SIG-M5 (cell line): ENCODE results near the gene SLC4A9.
"Not testable (repeated sequence)": the region's sequence is repeated elsewhere in the genome, so short reads cannot be mapped to it uniquely, and the experiment has no call there.

Source experiments
- DNase-seq: peaks from one replicate; lab custom pipeline; 2025; lab: John Stamatoyannopoulos, UW

SLC4A9 gene

DNA sequence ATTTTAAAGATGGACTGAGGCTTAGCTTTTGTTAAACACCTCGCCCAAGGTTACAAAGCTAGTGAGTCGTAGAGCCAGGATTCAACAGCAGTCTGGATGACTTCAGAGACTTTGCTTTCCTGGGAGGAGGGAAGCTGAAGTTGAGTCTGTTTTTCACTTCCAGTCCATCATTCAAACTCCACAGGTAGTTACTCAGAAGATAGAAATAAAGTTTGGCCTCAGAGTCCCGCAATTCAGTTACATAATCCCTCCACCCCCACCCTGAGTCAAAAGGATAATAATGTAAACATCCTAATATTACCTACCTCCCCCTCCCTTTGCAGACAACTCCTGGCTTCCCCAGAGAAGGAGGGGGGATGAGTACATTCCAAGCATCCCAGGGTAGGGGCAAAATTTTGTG, 21.7 kb upstream of the SLC4A9 start:
- DNase-seq = no peak

DNA sequence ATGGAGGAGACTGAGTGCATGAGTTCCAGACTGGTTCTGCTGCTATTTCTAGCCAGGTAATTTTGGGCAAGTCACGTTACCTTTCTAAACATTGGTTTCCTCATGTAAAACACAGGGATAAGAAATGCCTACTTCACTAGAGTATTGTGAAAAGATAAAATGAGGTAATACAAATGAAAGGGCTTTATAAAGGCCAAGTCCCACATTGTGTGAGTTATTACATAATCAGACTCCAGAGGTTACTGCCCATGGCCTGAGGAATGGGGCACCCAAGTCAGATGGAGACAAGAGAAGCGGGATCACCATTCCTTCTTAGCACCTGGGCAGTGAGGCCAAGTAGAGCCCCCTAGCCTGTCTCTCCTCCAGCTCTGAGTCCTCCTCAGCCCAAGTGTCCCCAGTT, 21.1 kb upstream of the SLC4A9 start:
- no peak for DNase-seq

DNA sequence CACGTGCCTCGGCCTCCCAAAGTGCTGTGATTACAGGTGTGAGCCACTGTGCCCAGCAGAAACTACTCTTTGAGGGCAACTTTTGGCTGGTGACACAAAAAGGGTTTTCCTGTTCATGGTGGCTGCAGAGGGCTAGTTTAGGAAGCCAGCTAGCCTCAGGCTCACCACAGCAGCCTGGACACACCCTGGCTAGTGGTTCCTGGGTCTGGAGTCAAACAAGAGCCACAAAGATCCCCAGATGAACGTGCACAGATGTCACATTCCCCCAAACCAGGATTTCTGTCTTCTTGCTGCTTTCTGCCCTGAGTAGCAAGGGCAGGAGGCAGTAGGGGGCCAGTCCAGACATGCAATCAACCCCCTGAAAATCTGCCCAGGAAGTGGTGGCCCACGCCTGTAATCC, 20.4 kb upstream of the SLC4A9 start:
- DNase-seq = no peak

DNA sequence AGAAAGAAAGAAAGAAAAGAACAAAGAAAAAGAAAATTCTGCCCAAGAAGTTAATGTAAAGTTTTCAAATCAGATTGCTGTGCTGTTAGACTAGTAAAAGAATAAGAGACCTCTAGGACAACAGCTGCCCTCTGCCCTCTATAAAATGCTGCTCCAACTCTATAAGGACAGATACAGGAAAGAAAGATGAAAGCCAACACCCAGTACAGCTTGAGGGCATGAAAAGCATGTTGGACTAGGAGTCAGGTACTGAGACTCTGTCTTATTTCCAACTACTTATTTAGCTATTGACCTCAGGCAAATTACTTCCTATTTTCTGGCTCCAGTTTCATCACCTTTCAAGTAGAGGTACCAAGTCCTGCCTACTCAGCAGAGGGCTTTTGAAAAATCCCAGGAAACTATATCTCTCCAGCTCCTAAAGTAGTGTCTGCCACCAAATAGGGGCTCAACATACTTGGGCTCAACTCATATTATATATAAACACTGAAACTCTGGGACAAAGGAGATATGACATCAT, 19.3 kb upstream of the SLC4A9 start:
- DNase-seq = no peak

DNA sequence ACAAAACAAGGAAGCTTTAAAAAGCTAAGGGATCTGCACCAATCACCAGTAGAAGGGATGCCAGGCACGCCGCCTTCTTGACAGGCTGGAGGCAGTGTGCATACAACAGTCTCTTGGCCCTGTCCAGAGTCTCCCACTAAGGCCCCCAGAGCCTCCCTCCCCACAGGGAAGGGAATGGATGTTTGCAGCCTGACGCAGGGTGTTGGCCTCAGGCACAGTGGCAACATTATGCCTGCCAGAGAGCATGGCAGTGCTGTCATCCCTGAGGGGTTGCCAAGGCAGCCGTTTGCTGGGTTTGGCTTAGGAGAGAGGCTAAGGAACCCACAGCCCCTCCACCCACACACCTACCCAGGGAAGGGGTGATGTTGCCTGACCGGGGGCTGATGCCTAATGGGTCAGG, 18.4 kb upstream of the SLC4A9 start:
- DNase-seq = no peak

DNA sequence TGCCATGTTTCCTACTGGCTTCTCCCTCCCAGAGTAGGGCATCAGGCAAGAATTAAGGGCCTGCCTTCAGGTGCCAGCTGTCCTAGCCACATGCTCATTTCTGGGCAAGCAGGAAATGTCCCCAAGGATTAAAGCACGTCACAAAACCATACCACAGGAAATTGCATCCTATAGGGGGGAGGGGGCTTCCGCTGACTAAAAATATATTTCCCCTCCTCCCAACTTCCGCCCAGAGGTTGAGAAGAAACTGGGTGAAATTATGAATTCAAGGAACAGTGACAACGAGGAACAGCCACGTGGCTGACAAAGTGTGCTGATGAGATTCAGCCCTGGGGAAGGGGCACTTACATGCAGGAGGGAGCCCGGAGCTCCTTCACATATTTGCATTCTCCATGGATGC, 17.7 kb upstream of the SLC4A9 start:
- peak; percentile 84 for DNase-seq

DNA sequence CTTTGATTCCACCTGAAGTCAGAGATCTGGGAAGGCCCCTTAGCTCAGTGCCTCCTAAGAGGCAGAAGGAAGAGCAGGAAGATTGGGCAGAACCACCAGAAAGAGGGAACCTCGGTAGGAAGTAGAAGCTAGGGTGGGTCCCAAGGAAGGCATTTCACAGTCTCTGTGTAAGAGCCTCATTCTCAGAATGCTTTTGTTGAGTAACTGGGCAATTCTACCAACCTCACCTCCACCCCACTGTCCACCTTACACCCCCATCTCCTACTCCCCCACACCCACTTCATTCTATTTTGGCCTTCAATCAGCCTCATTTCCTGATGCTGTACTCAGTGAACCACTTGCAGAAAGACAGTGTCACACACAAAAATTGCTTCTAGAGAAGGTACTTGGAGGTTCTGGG, 17.1 kb upstream of the SLC4A9 start:
- DNase-seq = no peak

DNA sequence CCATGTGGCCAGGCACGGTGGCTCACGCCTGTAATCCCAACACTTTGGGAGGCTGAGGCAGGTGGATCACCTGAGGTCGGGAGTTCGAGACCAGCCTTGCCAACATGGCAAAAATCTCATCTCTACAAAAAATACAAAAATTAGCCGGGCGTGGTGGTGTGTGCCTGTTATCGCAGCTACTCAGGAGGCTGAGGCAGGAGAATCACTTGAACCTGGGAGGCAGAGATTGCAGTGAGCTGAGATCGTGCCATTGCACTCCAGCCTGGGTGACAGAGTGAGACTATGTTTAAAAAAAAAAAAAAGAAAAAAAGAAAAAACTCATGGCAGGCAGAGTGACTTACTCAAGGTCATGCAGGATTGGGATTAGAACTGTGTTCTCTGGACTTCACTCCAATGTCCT, 16.1 kb upstream of the SLC4A9 start:
- DNase-seq = not testable (repeated sequence)

DNA sequence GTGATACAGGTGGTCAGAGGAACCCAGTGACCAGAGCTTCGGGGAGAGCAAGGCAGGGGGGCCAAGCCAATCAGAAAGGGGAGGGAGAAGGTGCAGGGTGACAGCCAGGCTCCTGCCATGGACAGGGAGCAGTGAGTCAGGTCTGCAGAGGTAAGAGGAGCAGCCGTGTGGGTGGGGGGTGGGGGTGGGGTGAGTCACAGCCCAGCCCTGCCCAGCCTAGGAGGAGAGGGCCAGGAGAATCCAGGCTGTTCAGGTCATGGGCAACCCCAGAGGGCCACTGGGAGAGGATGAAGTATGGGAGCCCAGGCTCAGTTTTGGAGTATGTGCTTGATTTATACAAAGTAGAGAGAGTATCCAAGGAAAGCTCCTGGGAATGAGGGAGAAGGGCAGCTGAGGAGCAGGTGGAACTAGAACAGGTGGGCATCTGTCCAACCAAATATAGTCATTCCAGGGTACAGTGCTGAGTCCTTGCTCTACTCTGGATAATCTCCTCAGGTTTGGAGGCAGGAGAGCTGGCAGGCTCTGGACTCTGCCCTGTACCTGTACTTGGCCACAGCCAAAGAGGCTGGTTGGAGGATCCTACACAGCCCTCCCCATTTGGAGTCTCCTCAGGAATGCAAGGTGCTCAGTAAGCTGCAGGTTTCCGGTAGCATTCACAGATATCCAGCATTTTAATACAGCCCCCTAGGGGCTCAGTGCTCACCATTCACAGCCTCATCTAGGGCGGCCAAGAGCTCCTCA, 15.1 kb upstream of the SLC4A9 start:
- no peak for DNase-seq

DNA sequence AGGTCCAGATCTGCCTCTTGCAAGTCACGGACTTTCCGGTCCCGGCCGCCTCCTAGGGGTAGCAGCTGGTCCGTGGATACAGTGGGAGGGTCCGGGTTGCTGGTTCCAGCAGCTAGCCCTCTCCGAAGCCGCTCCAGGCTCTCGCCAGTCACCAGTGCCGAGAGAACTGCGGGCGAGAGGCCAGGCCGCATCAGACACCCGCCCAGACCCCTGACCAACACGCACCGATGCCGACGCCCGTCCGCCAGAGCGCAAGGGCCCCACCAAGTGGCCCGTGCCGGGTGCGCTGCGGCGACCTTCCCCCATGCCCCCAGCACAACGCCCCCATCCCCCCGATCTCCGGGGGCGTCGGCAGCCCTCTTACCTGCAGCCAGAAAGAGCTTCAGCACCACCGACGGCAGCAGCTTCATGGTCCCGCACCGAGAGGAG, 14.1 kb upstream of the SLC4A9 start:
- no peak for DNase-seq

DNA sequence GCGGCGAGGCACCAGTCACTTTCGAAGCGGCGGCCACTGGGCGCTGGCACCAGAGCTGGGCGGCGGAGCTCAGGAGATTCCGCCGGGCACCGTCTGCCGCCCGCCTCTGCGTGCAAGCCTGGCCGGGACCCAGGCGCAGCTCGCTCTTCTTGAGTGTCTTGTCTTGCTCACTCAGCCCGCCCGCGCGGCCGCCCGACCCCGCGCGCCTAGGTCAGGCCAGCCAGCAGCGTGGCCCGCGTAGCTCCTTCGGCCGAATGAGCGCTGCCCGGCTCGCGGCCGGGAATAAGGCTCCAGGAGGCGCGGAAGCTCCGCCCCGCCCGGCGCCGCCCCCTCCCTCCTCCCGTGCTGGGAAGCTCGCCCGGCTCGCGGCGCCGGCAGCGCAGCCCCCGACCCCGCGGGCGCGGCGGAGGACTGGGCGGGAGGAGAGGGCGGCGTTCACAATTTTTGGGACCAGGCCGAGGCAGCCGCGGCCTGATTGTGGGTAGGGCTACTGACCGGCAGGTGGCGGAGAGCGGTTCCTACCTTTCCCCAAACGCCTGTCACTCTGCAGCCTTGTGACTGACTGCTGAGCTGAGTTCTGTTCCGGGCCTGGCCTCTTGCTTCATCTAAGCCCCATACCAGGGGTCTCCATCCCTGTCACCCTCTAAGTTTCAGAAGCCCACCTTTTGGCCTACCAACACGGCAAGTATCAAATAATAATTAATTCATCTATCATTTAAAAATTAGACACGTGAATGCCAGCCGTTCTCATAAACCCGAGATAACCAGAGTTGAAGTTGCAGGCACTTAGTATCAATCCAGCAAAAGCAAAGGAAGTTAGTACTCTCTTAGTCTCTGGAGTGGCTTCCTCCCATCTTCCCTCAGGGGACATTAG, 13.4 kb upstream of the SLC4A9 start, which contains the start of gene HBEGF:
TSS of gene HBEGF (minus strand) at position 256 of the 874 bp plus-strand sequence. CDS start 275 bp downstream, outside the sequence.
- no peak for DNase-seq

DNA sequence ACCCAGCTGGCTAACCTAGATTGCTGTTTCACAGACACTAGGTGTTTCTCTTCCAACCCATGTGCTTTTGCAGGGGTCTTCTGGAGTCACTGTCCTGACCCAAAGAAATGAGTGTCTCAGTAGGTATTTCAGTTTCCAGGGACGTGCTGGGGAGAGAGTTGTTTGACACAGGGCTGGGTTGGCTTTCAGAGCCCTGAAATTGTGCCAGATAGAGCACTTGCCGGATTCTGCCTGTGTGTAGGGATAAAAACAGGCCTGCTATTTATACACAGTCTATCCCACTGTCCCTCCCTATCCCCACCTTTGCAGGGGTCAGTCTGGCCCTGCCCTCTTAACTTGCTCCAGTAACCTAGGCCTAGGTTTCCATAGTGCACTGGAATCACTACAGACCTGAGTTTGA, 12.6 kb upstream of the SLC4A9 start:
- no peak for DNase-seq

DNA sequence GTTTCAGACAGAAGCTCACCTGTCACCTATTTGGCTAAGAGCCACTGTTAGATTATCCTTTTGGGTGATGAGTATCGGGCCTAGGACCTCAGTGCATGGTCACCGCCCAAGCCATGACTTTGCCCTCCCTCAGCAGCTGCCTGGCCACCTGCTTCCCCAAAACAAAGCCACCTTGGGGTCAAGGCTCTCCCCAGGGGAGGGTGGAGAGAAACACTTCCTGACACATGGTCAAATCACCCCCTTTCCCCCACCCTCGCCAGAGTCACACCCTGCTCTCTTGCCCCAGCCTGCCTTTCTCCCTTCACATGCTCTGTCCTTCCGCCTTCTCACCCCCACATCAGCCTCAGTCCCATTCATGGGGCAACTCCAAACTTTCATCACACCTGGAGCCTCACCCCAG, 11.9 kb upstream of the SLC4A9 start:
- DNase-seq = no peak

DNA sequence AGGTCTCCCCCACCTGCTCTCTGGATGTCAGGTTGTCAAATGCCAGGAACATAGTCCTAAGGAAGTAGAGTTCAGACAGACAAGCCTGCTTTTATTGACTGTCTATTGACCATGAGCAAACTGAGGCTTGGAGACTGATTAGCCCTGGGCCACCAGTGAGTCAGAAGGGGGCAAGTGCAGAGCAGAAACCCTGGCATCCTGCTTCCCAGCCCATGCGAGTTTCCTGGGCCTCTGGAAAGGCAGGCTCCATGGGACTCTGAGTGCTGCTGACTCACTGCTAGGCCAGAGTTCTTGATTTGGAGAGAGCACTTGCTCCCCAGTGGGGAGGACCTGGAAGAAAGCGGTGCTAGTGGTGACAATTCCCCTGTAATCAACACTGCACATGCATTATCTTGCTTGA, 10.8 kb upstream of the SLC4A9 start:
- no peak for DNase-seq

DNA sequence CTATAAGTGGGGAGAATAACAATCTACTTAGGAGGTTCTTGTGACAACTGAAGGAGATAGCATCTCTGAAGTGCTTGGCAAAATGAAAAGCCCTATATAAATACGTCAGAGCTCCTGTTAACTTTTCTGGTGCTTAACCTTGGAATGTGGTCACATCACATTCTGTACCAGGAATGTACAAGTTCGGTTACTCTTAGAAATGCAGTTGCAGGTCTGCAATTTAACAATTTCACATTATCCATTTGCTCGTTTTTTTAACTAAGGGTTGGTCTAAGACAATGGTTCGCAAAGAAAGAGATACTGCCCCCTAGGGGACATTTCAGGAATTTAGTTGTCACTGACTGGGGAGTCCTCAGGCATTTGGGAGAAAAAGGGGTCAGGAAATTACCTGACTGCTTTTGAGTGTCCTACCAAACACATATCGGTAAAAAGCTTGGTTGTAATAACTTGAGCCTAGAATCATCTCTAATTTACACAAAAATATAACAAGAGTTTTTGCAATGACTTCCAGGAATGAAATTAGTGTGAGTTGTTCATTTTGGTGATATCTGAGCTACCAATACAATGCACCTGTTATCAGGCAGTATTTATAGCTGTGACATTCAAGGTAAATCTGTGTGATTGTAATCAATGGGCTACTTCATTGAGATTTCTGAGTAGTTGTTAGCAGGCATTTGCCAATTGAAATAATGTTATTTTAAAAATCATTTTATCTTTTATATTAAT, 8.2 kb upstream of the SLC4A9 start:
- DNase-seq = no peak

DNA sequence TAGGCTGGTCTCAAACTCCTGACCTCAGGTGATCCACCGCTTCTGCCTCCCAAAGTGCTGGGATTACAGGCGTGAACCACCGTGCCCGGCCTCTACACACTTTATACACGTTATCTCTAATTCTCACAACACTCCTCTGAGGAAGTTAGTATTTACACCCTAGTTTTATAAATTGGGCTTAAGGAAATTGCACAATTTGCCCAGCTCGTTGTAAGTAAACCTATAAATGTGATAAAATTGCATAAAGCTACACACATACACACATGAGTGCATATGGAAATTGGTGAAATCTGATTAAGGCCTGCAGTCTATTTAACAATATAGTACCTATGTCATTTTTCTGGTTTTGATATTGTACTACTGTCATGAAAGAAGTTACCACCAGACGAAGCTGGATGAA, 4.4 kb upstream of the SLC4A9 start:
- DNase-seq = no peak

DNA sequence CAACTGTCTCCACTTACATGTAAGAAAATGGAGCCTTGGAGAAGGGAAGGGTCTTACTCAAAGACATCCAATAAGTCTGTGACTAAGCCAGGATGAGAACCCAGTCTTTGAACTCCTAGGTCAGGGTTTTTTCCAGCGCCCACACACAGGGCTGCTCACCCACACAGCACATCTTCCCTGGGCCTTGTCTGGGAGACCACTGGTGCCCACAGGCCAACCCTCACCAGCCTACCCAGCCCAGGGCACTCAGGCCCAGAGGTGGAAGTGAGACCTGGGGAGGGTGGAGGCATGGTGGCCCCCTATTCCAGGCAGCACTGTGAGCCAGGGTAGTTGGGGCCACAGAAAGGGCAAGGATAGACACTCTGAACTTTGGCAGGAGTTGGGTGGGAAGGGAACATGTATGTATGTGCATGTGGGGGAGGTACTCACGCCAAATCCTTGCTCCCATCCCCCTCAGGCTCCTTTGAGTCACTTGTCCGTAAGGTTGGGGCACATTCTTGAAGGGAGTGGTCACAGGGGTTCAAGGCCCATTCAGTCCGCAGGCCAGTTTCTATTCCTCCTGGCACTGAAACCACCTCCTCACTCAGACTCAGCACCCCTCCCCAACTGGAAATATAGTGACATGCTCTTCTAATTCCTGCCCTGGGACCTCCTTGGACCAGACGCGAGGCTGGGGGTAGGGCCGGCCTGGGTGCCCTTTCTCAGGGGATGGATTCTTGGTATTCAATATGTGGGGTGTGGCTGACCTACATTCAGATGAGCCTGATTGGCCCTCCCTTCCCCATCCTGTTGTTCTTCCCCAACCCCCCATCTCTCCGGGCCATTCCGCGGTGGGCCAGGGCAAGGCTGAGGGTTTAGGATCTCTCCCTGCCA, 2.9 kb upstream of the SLC4A9 start:
- no peak for DNase-seq

DNA sequence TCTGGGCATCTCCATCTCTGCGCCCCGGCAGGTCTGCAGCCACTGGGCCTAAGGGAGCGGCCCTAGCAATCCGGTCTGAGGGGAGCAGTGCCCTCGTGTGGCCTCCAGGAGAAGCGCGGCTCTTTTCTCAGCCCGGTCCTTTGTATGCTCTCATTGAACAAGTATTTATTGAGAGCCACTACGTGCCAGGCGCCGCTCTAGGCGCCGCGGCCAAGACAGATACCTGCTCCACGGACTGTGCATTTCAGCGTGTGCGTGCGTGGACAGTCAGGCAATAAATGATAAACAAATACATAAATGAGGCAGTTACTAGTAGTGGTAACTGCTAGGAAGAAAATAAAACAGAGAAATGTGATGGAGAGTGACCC, 2.3 kb upstream of the SLC4A9 start:
- DNase-seq = no peak

DNA sequence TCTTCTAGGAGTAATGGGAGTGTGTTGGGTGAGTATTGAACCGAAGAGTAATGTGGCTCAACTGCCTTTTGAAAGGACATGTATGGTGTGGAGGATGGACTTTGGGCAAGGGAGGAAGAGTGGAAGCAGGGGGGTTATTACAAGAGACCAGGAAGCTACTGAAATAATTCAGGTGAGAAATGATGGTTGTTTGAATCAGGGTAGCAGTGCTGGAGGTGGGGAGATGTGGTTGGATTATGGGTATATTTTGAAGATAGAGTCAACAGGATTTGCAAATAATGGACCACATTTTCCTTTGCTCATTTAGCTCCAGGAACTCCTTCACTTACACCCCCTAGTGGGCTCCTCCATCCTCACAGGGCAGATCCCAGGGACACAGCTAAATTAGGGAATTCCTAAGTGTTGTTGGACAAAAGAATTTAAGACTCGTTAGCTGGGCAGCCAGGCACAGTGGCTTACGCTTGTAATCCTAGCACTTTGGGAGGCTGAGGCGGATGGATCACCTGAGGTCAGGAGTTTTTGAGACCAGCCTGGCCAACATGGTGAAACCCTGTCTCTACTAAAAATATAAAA, 1.2 kb upstream of the SLC4A9 start:
- DNase-seq = no peak

DNA sequence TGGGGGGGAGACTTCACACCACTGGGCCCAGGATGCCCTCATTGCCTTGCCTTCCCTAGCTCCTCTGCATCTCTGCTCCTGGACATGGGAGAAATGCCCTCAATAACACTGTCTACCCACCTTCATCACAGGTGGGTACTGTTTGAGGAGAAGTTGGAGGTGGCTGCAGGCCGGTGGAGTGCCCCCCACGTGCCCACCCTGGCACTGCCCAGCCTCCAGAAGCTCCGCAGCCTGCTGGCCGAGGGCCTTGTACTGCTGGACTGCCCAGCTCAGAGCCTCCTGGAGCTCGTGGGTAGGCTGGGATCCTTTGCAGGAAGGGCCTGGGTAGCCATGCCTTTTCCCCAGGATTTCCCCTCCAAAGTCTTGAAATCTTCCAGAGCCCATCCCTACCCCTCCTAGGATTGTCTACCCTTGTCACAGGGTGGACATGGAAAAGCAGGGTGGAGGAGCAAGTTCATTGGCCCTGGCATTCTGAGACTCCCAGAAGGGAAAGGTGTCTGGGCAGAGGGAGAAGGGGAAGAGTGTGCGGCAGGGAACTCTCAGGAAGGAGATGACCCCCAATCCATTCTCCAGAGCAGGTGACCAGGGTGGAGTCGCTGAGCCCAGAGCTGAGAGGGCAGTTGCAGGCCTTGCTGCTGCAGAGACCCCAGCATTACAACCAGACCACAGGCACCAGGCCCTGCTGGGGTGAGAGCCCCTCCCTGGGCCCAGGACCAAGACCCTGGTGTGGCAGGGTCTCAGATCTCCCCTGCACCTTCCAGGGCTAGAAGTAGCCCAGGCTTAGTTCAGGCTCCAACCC, 886 bp downstream of the SLC4A9 start:
- DNase-seq = no peak
